ENCODE results near the gene SLC5A2.
"Not testable (repeated sequence)": the region's sequence is repeated elsewhere in the genome, so short reads cannot be mapped to it uniquely, and the experiment has no call there.

Gene SLC5A2

GRCh38 chr16:31522071-31522470 lies 39.1 kb downstream of the SLC5A2 start:
- Histone ChIP-seq H3K9ac (ENCODE audit: low read length in 5 of 5) (no peak overlapping the region), H3K9me3 (ENCODE audit: control insufficient read depth in 5 of 5, low read length in 5 of 5) (no peaks in the 10 kb centered on the region), H3K27me3 (ENCODE audit: control insufficient read depth in 5 of 5, insufficient read depth in 4 of 5, low read length in 5 of 5) (peaks cover 0 to 6% (median 0%) of the 10 kb centered on the region in 5 donors), H3K4me1 (ENCODE audit: control insufficient read depth in 5 of 5, insufficient read depth in 5 of 5, low read length in 5 of 5) (no peaks in the 10 kb centered on the region), H3K27ac (ENCODE audit: low read depth, low read length) (no peak overlapping the region), H3K4me3 (ENCODE audit: low read depth in 1 of 5, low read length in 5 of 5) (no peak overlapping the region), H3K36me3 (ENCODE audit: control insufficient read depth in 5 of 5, insufficient read depth in 5 of 5, low read length in 5 of 5) (no peaks in the 10 kb centered on the region)

DNA sequence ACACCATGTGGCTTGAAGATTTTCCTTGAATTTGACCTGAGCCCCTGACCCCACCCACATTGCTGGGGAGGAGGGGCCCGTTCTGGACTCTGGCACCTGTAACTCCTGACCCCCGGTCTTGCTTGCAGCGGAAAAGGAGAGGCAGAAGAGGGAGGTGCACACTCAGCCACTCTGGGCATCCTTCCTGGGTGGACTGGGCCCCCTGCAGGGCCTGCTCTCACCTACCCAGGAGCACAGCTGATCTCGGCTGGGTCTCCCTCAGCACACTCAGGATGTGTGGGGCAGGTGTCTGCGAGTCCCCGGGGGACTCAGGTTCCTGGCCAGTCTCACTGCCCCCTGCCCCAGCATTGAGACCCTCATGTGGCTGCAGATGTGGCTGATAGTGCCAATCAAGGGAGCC lies 40.8 kb downstream of the SLC5A2 start:
- not testable (repeated sequence) for H3K4me1 ChIP-seq (ENCODE audit: control insufficient read depth in 5 of 5, insufficient read depth in 5 of 5, low read length in 5 of 5); H3K27ac ChIP-seq (ENCODE audit: low read depth, low read length); H3K9ac ChIP-seq (ENCODE audit: low read length in 5 of 5); H3K36me3 ChIP-seq (ENCODE audit: control insufficient read depth in 5 of 5, insufficient read depth in 5 of 5, low read length in 5 of 5); H3K9me3 ChIP-seq (ENCODE audit: control insufficient read depth in 5 of 5, low read length in 5 of 5); H3K4me3 ChIP-seq (ENCODE audit: low read depth in 1 of 5, low read length in 5 of 5)
- H3K27me3 ChIP-seq (ENCODE audit: control insufficient read depth in 5 of 5, insufficient read depth in 4 of 5, low read length in 5 of 5) = peaks cover 8 to 14% (median 10%) of the 10 kb centered on the region in 5 donors

DNA sequence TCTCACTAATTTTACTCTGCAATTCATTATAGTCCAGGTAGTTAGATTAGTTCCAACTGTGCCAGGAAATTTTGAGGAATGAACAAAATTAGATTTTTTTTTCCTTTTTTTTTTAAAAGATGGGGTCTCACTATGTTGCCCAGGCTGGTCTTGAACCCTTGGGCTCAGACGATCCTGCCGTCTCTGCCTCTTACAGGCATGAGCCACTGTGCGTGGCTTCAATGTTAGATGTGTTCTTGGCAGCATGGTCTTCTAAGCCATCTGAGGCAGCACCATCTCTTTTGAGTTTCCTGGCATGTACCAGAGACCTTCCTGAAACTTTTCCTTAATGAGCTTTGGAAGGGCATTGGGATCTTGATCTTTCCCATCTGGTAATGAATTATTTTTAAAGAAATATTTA lies 42.2 kb downstream of the SLC5A2 start:
- no peaks in the 10 kb centered on the region for H3K9me3 ChIP-seq (ENCODE audit: control insufficient read depth in 5 of 5, low read length in 5 of 5)
- peaks cover 13 to 25% (median 17%) of the 10 kb centered on the region in 5 donors for H3K27me3 ChIP-seq (ENCODE audit: control insufficient read depth in 5 of 5, insufficient read depth in 4 of 5, low read length in 5 of 5)
- no peak overlapping the region for H3K4me3 ChIP-seq (ENCODE audit: low read depth in 1 of 5, low read length in 5 of 5)
- peaks cover 0 to 2% (median 0%) of the 10 kb centered on the region in 5 donors for H3K4me1 ChIP-seq (ENCODE audit: control insufficient read depth in 5 of 5, insufficient read depth in 5 of 5, low read length in 5 of 5)
- H3K9ac ChIP-seq (ENCODE audit: low read length in 5 of 5) = no peak overlapping the region
- no peaks in the 10 kb centered on the region for H3K36me3 ChIP-seq (ENCODE audit: control insufficient read depth in 5 of 5, insufficient read depth in 5 of 5, low read length in 5 of 5)
- no peak overlapping the region for H3K27ac ChIP-seq (ENCODE audit: low read depth, low read length)

GRCh38 chr16:31527734-31528274 lies 44.9 kb downstream of the SLC5A2 start, which contains the start of gene AHSP:
Gene AHSP, plus strand, starts transcription at chr16:31527900. Its CDS starts 240 bp downstream, at chr16:31528140.
- Histone ChIP-seq H3K9me3 (ENCODE audit: control insufficient read depth in 5 of 5, low read length in 5 of 5) (no peaks in the 10 kb centered on the region), H3K9ac (ENCODE audit: low read length in 5 of 5) (no peak within 1 kb of the TSS), H3K36me3 (ENCODE audit: control insufficient read depth in 5 of 5, insufficient read depth in 5 of 5, low read length in 5 of 5) (no peaks in the 10 kb centered on the region), H3K4me3 (ENCODE audit: low read depth in 1 of 5, low read length in 5 of 5) (peak within 1 kb of the TSS in 1 of 5 donors; percentile 34), H3K27me3 (ENCODE audit: control insufficient read depth in 5 of 5, insufficient read depth in 4 of 5, low read length in 5 of 5) (peaks cover 9 to 33% (median 20%) of the 10 kb centered on the region in 5 donors), H3K27ac (ENCODE audit: low read depth, low read length) (no peak within 1 kb of the TSS), H3K4me1 (ENCODE audit: control insufficient read depth in 5 of 5, insufficient read depth in 5 of 5, low read length in 5 of 5) (peaks cover 0 to 2% (median 0%) of the 10 kb centered on the region in 5 donors)

DNA sequence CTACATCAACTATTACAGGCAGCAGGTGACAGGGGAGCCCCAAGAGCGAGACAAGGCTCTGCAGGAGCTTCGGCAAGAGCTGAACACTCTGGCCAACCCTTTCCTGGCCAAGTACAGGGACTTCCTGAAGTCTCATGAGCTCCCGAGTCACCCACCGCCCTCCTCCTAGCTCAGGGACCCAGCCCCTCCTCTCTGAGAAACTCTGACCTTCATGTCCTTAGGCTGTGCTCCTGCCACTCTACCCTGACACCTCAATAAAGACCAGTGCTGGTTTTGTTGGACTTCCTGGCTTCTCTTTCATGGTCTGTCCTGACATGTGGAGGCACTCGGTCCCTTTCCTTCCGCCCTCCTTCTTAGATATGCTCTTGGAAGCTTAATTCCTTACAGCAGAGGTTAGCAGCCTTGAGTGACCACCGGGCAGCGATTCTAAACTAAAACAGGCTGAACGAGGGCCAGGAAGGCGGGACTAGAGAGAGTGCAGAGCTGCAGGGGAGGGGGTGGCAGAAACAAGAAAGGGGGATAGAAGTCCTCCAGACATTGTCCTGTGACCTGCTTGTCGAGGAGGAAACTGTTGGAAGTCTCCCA lies 45.7 kb downstream of the SLC5A2 start:
- H3K27me3 ChIP-seq (ENCODE audit: control insufficient read depth in 5 of 5, insufficient read depth in 4 of 5, low read length in 5 of 5) = peaks cover 9 to 33% (median 20%) of the 10 kb centered on the region in 5 donors
- peaks cover 0 to 2% (median 0%) of the 10 kb centered on the region in 5 donors for H3K4me1 ChIP-seq (ENCODE audit: control insufficient read depth in 5 of 5, insufficient read depth in 5 of 5, low read length in 5 of 5)
- H3K9me3 ChIP-seq (ENCODE audit: control insufficient read depth in 5 of 5, low read length in 5 of 5) = no peaks in the 10 kb centered on the region
- H3K9ac ChIP-seq (ENCODE audit: low read length in 5 of 5) = no peak overlapping the region
- H3K36me3 ChIP-seq (ENCODE audit: control insufficient read depth in 5 of 5, insufficient read depth in 5 of 5, low read length in 5 of 5) = no peaks in the 10 kb centered on the region
- H3K4me3 ChIP-seq (ENCODE audit: low read depth in 1 of 5, low read length in 5 of 5) = peak overlapping the region in 3 of 5 donors; percentile 0 to 42 (median 34)
- no peak overlapping the region for H3K27ac ChIP-seq (ENCODE audit: low read depth, low read length)

- peak overlapping the region in 4 of 5 donors; percentile 0 to 42 (median 38) for H3K4me3 ChIP-seq (ENCODE audit: low read depth in 1 of 5, low read length in 5 of 5)
Measured at GRCh38 chr16:31529108-31529936, 46.4 kb downstream of the SLC5A2 start.

GRCh38 chr16:31529937-31530312 lies 47.0 kb downstream of the SLC5A2 start:
- Histone ChIP-seq H3K9ac (ENCODE audit: low read length in 5 of 5) (no peak overlapping the region), H3K4me1 (ENCODE audit: control insufficient read depth in 5 of 5, insufficient read depth in 5 of 5, low read length in 5 of 5) (peaks cover 0 to 2% (median 0%) of the 10 kb centered on the region in 5 donors), H3K9me3 (ENCODE audit: control insufficient read depth in 5 of 5, low read length in 5 of 5) (no peaks in the 10 kb centered on the region), H3K36me3 (ENCODE audit: control insufficient read depth in 5 of 5, insufficient read depth in 5 of 5, low read length in 5 of 5) (no peaks in the 10 kb centered on the region), H3K27ac (ENCODE audit: low read depth, low read length) (no peak overlapping the region), H3K27me3 (ENCODE audit: control insufficient read depth in 5 of 5, insufficient read depth in 4 of 5, low read length in 5 of 5) (peaks cover 9 to 33% (median 20%) of the 10 kb centered on the region in 5 donors), H3K4me3 (ENCODE audit: low read depth in 1 of 5, low read length in 5 of 5) (no peak overlapping the region)

More at GRCh38 chr16:31529108-31529936, 46.4 kb downstream of the SLC5A2 start:
- H3K4me1 ChIP-seq (ENCODE audit: control insufficient read depth in 5 of 5, insufficient read depth in 5 of 5, low read length in 5 of 5) = peaks cover 0 to 2% (median 0%) of the 10 kb centered on the region in 5 donors
- peaks cover 9 to 33% (median 20%) of the 10 kb centered on the region in 5 donors for H3K27me3 ChIP-seq (ENCODE audit: control insufficient read depth in 5 of 5, insufficient read depth in 4 of 5, low read length in 5 of 5)
- H3K9me3 ChIP-seq (ENCODE audit: control insufficient read depth in 5 of 5, low read length in 5 of 5) = no peaks in the 10 kb centered on the region
- H3K27ac ChIP-seq (ENCODE audit: low read depth, low read length) = no peak overlapping the region
- no peaks in the 10 kb centered on the region for H3K36me3 ChIP-seq (ENCODE audit: control insufficient read depth in 5 of 5, insufficient read depth in 5 of 5, low read length in 5 of 5)
- H3K9ac ChIP-seq (ENCODE audit: low read length in 5 of 5) = no peak overlapping the region

DNA sequence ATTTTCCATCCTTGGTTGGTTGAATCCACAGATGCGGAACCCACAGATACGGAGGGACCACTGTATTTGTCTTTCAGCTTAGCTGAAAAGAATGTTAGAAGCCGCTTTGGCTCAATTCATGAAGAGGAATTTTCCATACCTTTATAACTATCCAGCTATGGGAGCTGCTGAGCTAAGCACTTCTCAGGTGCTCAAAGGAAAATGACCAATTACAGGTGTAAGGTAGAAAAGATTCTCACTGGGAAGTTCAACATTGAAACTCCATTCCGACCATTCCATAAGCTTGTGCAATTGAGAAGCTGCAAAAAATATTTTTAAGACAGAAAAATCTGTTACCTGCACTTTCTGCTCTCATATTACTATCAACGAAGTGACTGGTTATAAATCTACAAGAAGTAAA lies 47.5 kb downstream of the SLC5A2 start:
- no peaks in the 10 kb centered on the region for H3K9me3 ChIP-seq (ENCODE audit: control insufficient read depth in 5 of 5, low read length in 5 of 5)
- no peak overlapping the region for H3K4me3 ChIP-seq (ENCODE audit: low read depth in 1 of 5, low read length in 5 of 5)
- H3K36me3 ChIP-seq (ENCODE audit: control insufficient read depth in 5 of 5, insufficient read depth in 5 of 5, low read length in 5 of 5) = no peaks in the 10 kb centered on the region
- H3K27ac ChIP-seq (ENCODE audit: low read depth, low read length) = no peak overlapping the region
- peaks cover 0 to 2% (median 0%) of the 10 kb centered on the region in 5 donors for H3K4me1 ChIP-seq (ENCODE audit: control insufficient read depth in 5 of 5, insufficient read depth in 5 of 5, low read length in 5 of 5)
- H3K27me3 ChIP-seq (ENCODE audit: control insufficient read depth in 5 of 5, insufficient read depth in 4 of 5, low read length in 5 of 5) = peaks cover 9 to 33% (median 20%) of the 10 kb centered on the region in 5 donors
- H3K9ac ChIP-seq (ENCODE audit: low read length in 5 of 5) = no peak overlapping the region

DNA sequence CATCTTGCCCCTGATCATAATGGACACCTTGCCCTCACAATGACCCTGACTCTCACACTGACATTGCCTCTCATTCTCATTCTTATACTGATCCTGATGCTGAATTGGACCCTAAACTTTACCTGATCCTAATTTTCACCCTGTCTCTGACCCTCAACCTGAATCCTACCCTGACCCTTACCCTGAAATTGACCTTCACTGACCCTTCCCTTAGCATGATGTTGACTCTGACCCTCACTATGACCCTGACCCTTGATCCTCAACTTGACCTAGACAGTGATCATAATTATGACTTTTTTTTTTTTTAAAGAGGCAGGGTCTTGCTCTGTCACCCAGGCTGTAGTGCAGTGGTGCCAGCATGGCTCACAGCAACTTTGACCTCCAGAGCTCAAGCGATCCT lies 48.2 kb downstream of the SLC5A2 start:
- Histone ChIP-seq H3K4me3 (ENCODE audit: low read depth in 1 of 5, low read length in 5 of 5) (no peak overlapping the region), H3K9ac (ENCODE audit: low read length in 5 of 5) (no peak overlapping the region), H3K36me3 (ENCODE audit: control insufficient read depth in 5 of 5, insufficient read depth in 5 of 5, low read length in 5 of 5) (no peaks in the 10 kb centered on the region), H3K9me3 (ENCODE audit: control insufficient read depth in 5 of 5, low read length in 5 of 5) (no peaks in the 10 kb centered on the region), H3K27me3 (ENCODE audit: control insufficient read depth in 5 of 5, insufficient read depth in 4 of 5, low read length in 5 of 5) (peaks cover 9 to 33% (median 20%) of the 10 kb centered on the region in 5 donors), H3K27ac (ENCODE audit: low read depth, low read length) (no peak overlapping the region), H3K4me1 (ENCODE audit: control insufficient read depth in 5 of 5, insufficient read depth in 5 of 5, low read length in 5 of 5) (peaks cover 0 to 2% (median 0%) of the 10 kb centered on the region in 5 donors)

DNA sequence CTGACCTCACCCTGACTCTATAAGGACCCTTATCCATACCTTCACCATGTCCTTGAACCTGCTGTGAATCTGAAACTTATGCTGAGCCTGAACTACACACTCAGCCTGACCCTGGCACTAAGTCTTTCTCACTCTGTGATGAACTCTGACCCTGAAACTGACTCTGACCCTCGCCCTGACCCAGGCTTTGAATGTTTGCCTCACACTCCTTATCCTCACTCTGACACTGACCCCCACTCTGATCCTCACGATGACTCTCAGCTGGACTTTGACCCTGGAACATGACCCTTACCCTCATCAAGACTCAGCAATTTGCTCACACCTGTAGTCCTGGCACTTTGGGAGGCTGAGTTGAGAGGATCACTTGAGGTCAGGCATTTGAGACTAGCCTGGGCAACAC lies 49.2 kb downstream of the SLC5A2 start:
- Histone ChIP-seq H3K36me3 (ENCODE audit: control insufficient read depth in 5 of 5, insufficient read depth in 5 of 5, low read length in 5 of 5) (no peaks in the 10 kb centered on the region), H3K27me3 (ENCODE audit: control insufficient read depth in 5 of 5, insufficient read depth in 4 of 5, low read length in 5 of 5) (peaks cover 11 to 33% (median 23%) of the 10 kb centered on the region in 5 donors), H3K9ac (ENCODE audit: low read length in 5 of 5) (no peak overlapping the region), H3K4me1 (ENCODE audit: control insufficient read depth in 5 of 5, insufficient read depth in 5 of 5, low read length in 5 of 5) (peaks cover 0 to 2% (median 0%) of the 10 kb centered on the region in 5 donors), H3K9me3 (ENCODE audit: control insufficient read depth in 5 of 5, low read length in 5 of 5) (no peaks in the 10 kb centered on the region), H3K27ac (ENCODE audit: low read depth, low read length) (no peak overlapping the region), H3K4me3 (ENCODE audit: low read depth in 1 of 5, low read length in 5 of 5) (no peak overlapping the region)
